Trophoblast cell (in vitro differentiated cells and primary cell): ENCODE data around the gene BBS9.
A peak's percentile ranks its signal among the peaks of the same experiment; 100 is the strongest.

ENCODE experiments used
- DNase-seq, 2 donors: peaks; one replicate each; pipeline ENCODE4 v3.0.0-alpha.2; 2016
- H2AFZ ChIP-seq: 2 replicates; pipeline ENCODE4 v1.6.1; 2013; ENCODE audit warnings: low read length, moderate library complexity, mild to moderate bottlenecking; ENCODE audit not compliant: insufficient read depth, poor library complexity
- H2AK5ac ChIP-seq: 2 replicates; pipeline ENCODE4 v1.6.1; 2013; ENCODE audit warnings: mild to moderate bottlenecking, low read length
- H2BK120ac ChIP-seq: 2 replicates; pipeline ENCODE4 v1.6.1; 2013; ENCODE audit warnings: low read length, mild to moderate bottlenecking, moderate library complexity; ENCODE audit not compliant: insufficient read depth, poor library complexity
- H2BK12ac ChIP-seq: 2 replicates; pipeline ENCODE4 v1.6.1; 2013; ENCODE audit warnings: mild to moderate bottlenecking, low read length, moderate library complexity
- H2BK5ac ChIP-seq: 2 replicates; pipeline ENCODE4 v1.6.1; 2013; ENCODE audit warnings: low read length, low read depth, moderate library complexity, mild to moderate bottlenecking; ENCODE audit not compliant: poor library complexity
- H3K14ac ChIP-seq: 2 replicates; pipeline ENCODE4 v1.6.1; 2013; ENCODE audit warnings: mild to moderate bottlenecking, low read length
- H3K18ac ChIP-seq: 2 replicates; pipeline ENCODE4 v1.6.1; 2013; ENCODE audit warnings: mild to moderate bottlenecking, low read length
- H3K23ac ChIP-seq: 2 replicates; pipeline ENCODE4 v1.6.1; 2013; ENCODE audit warnings: low read length
- H3K27ac ChIP-seq: 2 replicates; pipeline ENCODE4 v1.5.1; 2013; ENCODE audit warnings: low read depth, mild to moderate bottlenecking, inconsistent platforms, low read length, moderate library complexity
- H3K27me3 ChIP-seq: 2 replicates; pipeline ENCODE4 v1.6.1; 2013; ENCODE audit warnings: inconsistent platforms, mild to moderate bottlenecking, low read length, moderate library complexity; ENCODE audit not compliant: insufficient read depth
- H3K36me3 ChIP-seq, 2 experiments: 1 replicate in 1 of 2; 2 replicates in 1 of 2; pipeline ENCODE4 v1.6.1; 2013; ENCODE audit warnings: low read length in 2 of 2, mild to moderate bottlenecking in 2 of 2, moderate library complexity in 1 of 2; ENCODE audit not compliant: insufficient read depth in 2 of 2, control insufficient read depth in 1 of 2
- H3K4ac ChIP-seq: 2 replicates; pipeline ENCODE4 v1.6.1; 2013; ENCODE audit warnings: low read depth, mild to moderate bottlenecking, low read length, moderate library complexity
- H3K4me1 ChIP-seq, 2 experiments: 1 replicate in 1 of 2; 2 replicates in 1 of 2; pipeline ENCODE4 v1.6.1; 2013; ENCODE audit warnings: low read length in 2 of 2, mild to moderate bottlenecking in 2 of 2, moderate library complexity in 1 of 2; ENCODE audit not compliant: insufficient read depth in 2 of 2, control insufficient read depth in 1 of 2
- H3K4me2 ChIP-seq: 2 replicates; pipeline ENCODE4 v1.6.1; 2013; ENCODE audit warnings: inconsistent platforms, mild to moderate bottlenecking, low read length, moderate library complexity
- H3K4me3 ChIP-seq: 2 replicates; pipeline ENCODE4 v1.5.1; 2013; ENCODE audit warnings: mild to moderate bottlenecking, low read depth, low read length, inconsistent platforms
- H3K79me1 ChIP-seq: one replicate; pipeline ENCODE4 v1.6.1; 2013; ENCODE audit warnings: low read length
- H3K79me2 ChIP-seq: 2 replicates; pipeline ENCODE4 v1.6.1; 2013; ENCODE audit warnings: low read length, mild to moderate bottlenecking; ENCODE audit not compliant: control insufficient read depth, insufficient read depth, poor library complexity
- H3K9ac ChIP-seq: 2 replicates; pipeline ENCODE4 v1.6.1; 2013; ENCODE audit warnings: mild to moderate bottlenecking, low read length
- H3K9me3 ChIP-seq: 2 replicates; pipeline ENCODE4 v1.6.1; 2013; ENCODE audit warnings: low read depth, mild to moderate bottlenecking, control low read depth, inconsistent platforms, low read length; ENCODE audit not compliant: insufficient read depth
- H4K12ac ChIP-seq: 2 replicates; pipeline ENCODE4 v1.6.1; 2013; ENCODE audit warnings: low read depth, mild to moderate bottlenecking, low read length, moderate library complexity
- H4K8ac ChIP-seq: 2 replicates; pipeline ENCODE4 v1.6.1; 2013; ENCODE audit warnings: low read depth, mild to moderate bottlenecking, low read length, moderate library complexity
- H4K91ac ChIP-seq: one replicate; pipeline ENCODE4 v1.6.1; 2013; ENCODE audit warnings: low read depth, mild to moderate bottlenecking, low read length, moderate library complexity
- WGBS: extraction: QIAGEN DNeasy Blood & Tissue Kit; methylation state at CpG from one replicate; pipeline ENCODE4 v1.1.7; 2013; ENCODE audit warnings: missing lambda C conversion rate; ENCODE audit not compliant: insufficient read length, insufficient coverage; ENCODE audit errors: extremely low coverage; 5-methylcytosine and 5-hydroxymethylcytosine counted together

The BBS9 gene

GRCh38 chr7:33107136-33108066, 22.0 kb upstream of the BBS9 start:
- Histone ChIP-seq H3K4me1 (peaks cover 0 to 2% of the 10 kb centered on the region in 2 experiments), H4K12ac (no peak overlapping the region), H3K18ac (no peak overlapping the region), H2BK12ac (no peak overlapping the region), H3K79me1 (peaks cover 3% of the 10 kb centered on the region), H3K36me3 (peaks cover 7 to 10% of the 10 kb centered on the region in 2 experiments), H2AK5ac (no peak overlapping the region), H3K4ac (no peak overlapping the region), H3K9me3 (no peaks in the 10 kb centered on the region), H3K14ac (no peak overlapping the region), H3K27me3 (no peaks in the 10 kb centered on the region), H2AFZ (no peak overlapping the region), H3K9ac (no peak overlapping the region), H3K23ac (no peak overlapping the region), H4K91ac (no peak overlapping the region), H3K27ac (no peak overlapping the region), H3K4me3 (no peak overlapping the region), H3K4me2 (peak overlapping the region; percentile 96), H3K79me2 (peaks cover 9% of the 10 kb centered on the region), H2BK120ac (no peak overlapping the region), H4K8ac (no peak overlapping the region), H2BK5ac (no peak overlapping the region)
- peak in 1 of 2 donors; percentile 21 for DNase-seq
- WGBS: no CpG with 5 or more reads among the region's 7 CpGs

GRCh38 chr7:33108554-33109004, 20.8 kb upstream of the BBS9 start:
- Histone ChIP-seq H2BK12ac (no peak overlapping the region), H3K79me2 (peaks cover 6% of the 10 kb centered on the region), H3K23ac (no peak overlapping the region), H3K4me2 (peak overlapping the region; percentile 96), H2BK5ac (peak overlapping the region; percentile 11), H4K91ac (peak overlapping the region; percentile 50), H3K27ac (peak overlapping the region; percentile 50), H3K9me3 (no peaks in the 10 kb centered on the region), H3K4ac (peak overlapping the region; percentile 16), H2AK5ac (no peak overlapping the region), H3K4me1 (peaks cover 0 to 2% of the 10 kb centered on the region in 2 experiments), H3K14ac (peak overlapping the region; percentile 71), H4K12ac (peak overlapping the region; percentile 19), H3K18ac (peak overlapping the region; percentile 63), H3K4me3 (peak overlapping the region; percentile 96), H2BK120ac (peak overlapping the region; percentile 35), H3K79me1 (peaks cover 3% of the 10 kb centered on the region), H2AFZ (peak overlapping the region; percentile 97), H3K36me3 (peaks cover under 1% of the 10 kb centered on the region in 2 experiments), H3K9ac (peak overlapping the region; percentile 96), H4K8ac (peak overlapping the region; percentile 89), H3K27me3 (no peaks in the 10 kb centered on the region)
- no peak for DNase-seq
- no CpG with 5 or more reads among the region's 10 CpGs for WGBS

- peak within 1 kb of the TSS; percentile 63 for H3K18ac ChIP-seq
- H4K12ac ChIP-seq: peak within 1 kb of the TSS; percentile 19
- H4K8ac ChIP-seq: peak within 1 kb of the TSS; percentile 89
- peak within 1 kb of the TSS; percentile 97 for H2AFZ ChIP-seq
- H3K4me2 ChIP-seq: peak within 1 kb of the TSS; percentile 96
- H3K27me3 ChIP-seq: no peaks in the 10 kb centered on the region
- no peaks in the 10 kb centered on the region for H3K9me3 ChIP-seq
- no CpG with 5 or more reads among the region's 100 CpGs for WGBS
- H3K79me2 ChIP-seq: peaks cover 6% of the 10 kb centered on the region
- H2AK5ac ChIP-seq: no peak within 1 kb of the TSS
- H3K23ac ChIP-seq: no peak within 1 kb of the TSS
- DNase-seq: peak; percentile 58 to 75
- peaks cover 3% of the 10 kb centered on the region for H3K79me1 ChIP-seq
- H3K14ac ChIP-seq: peak within 1 kb of the TSS; percentile 71
- H3K27ac ChIP-seq: peak within 1 kb of the TSS; percentile 50
- H3K9ac ChIP-seq: peak within 1 kb of the TSS; percentile 96
- H3K36me3 ChIP-seq: no peaks in the 10 kb centered on the region
- H3K4me3 ChIP-seq: peak within 1 kb of the TSS; percentile 96
- peak within 1 kb of the TSS; percentile 35 for H2BK120ac ChIP-seq
- H3K4ac ChIP-seq: peak within 1 kb of the TSS; percentile 70
- H3K4me1 ChIP-seq: peaks cover 0 to 2% of the 10 kb centered on the region in 2 experiments
- peak within 1 kb of the TSS; percentile 50 for H4K91ac ChIP-seq
- H2BK5ac ChIP-seq: peak within 1 kb of the TSS; percentile 11
- H2BK12ac ChIP-seq: no peak within 1 kb of the TSS
These were observed 20.2 kb upstream of the BBS9 start, which contains the start of gene RP9 for GRCh38 chr7:33109005-33109757. TSS of gene RP9 (minus strand) at chr7:33109404. CDS start at chr7:33109372, 32 bp downstream.

- peak overlapping the region; percentile 86 for H3K4me2 ChIP-seq
- no peak overlapping the region for H4K91ac ChIP-seq
- no peak overlapping the region for H4K12ac ChIP-seq
- H3K23ac ChIP-seq: no peak overlapping the region
- no peak overlapping the region for H2BK12ac ChIP-seq
- peak overlapping the region; percentile 83 for H2AFZ ChIP-seq
- no CpG with 5 or more reads among the region's 11 CpGs for WGBS
- peak overlapping the region; percentile 72 for H3K4me3 ChIP-seq
- no peaks in the 10 kb centered on the region for H3K9me3 ChIP-seq
- no peak overlapping the region for H3K18ac ChIP-seq
- H3K27ac ChIP-seq: no peak overlapping the region
- H3K79me1 ChIP-seq: peaks cover 3% of the 10 kb centered on the region
- H2BK5ac ChIP-seq: no peak overlapping the region
- no peak overlapping the region for H3K4ac ChIP-seq
- H3K9ac ChIP-seq: peak overlapping the region; percentile 58
- H3K4me1 ChIP-seq: peaks cover 0 to 2% of the 10 kb centered on the region in 2 experiments
- no peak overlapping the region for H3K14ac ChIP-seq
- DNase-seq: peak in 1 of 2 donors; percentile 24
- peak overlapping the region; percentile 50 for H4K8ac ChIP-seq
- no peaks in the 10 kb centered on the region for H3K27me3 ChIP-seq
- H2BK120ac ChIP-seq: no peak overlapping the region
- peaks cover 6% of the 10 kb centered on the region for H3K79me2 ChIP-seq
- no peak overlapping the region for H2AK5ac ChIP-seq
- H3K36me3 ChIP-seq: no peaks in the 10 kb centered on the region
These were observed 19.6 kb upstream of the BBS9 start for GRCh38 chr7:33109758-33110238.
